Esophagus mucosa (tissue), 1 donor: ENCODE results near the gene CAMSAP1. TPM values are rescaled to one million over a fixed set of nuclear protein-coding genes. Genes with fewer than 3 reads are reported as not detected.
A peak's percentile ranks its signal among the peaks of the same experiment; 100 is the strongest.

Source experiments
- ATAC-seq: fragments of 200-7000 bp; cut with Tn5 transposase; one replicate; pipeline ENCODE4 v1.9.1; 2020
- total RNA-seq: library from RNA; stranded (reverse); gene quantifications from one replicate; pipeline ENCODE4 v1.2.4, GENCODE V29; 2023
- donor health status: DM: yes; HTN: yes; CAD: no.

CAMSAP1 gene
- total RNA-seq, 1 donor from 2014 or later: 52.7 TPM

DNA sequence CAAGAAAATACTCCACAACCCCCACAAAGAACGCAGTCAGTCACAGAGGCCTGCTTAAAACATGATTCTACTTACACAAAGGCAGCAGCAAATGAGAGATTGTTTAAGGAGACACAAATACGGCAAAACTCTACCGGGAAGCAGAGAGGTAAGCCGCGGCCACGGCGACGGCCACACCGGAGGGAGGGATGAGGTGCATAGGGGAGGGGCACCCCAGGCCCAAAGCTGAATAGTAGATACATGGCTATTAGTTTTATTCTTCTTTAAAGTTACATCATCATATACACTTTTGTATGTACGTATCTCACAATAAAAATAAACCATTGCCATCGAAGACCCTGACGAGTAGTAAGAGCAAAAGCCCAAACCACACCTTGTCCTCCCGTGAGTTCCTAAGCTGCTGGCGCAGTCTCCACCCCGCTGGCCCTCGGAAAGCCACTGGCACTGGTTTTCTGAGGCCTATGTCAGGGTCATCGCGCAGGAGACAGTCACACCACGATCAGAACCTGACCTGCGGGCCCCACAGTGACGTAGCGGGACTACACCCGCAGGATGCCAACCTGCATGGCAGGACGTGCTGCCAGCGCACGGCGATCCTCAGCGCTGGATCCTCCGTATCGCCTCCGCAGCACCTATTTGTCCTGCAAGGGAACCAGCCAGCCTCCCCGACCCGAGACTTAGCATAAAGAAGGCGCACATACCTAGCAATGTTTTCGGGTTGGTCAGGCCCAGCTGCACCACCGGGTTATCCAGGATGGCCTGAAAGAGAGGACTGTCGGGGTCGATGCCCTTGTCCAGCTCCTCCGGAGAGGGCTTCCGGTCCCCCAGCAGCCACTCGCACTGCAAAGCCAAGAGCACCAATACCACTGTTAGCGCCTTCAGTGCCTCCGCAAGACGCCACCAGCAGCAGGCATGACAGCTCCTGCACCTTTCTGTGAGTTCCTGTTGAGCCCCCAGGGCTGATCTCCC lies 30.5 kb upstream of the CAMSAP1 start:
- ATAC-seq: no peak

- ATAC-seq: no peak
These were observed 25.8 kb upstream of the CAMSAP1 start for GRCh38 chr9:135933114-135933513.

GRCh38 chr9:135932656-135933055 lies 25.3 kb upstream of the CAMSAP1 start:
- ATAC-seq: no peak

DNA sequence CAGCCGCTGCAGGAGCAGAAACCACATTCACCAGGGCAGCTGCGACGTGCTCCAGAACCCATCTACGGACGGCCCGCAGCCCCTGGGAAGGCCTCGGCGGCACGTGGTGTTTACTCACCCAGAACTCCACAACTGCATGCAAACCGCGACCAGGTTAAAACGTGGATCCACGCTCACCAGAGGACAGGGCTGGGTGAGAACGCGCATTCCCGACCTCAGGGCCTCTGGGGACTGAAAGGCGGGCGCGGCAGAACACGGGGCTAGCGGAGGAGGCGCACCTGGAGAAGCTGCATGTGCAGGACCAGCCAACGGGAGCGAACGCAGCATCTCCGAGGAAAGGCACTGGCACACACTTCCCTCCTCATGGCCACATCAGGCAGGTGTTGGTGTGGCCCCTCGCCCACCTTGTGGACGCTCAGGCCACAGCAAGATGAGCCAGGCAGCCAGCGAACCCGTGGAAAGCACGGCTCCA lies 24.0 kb upstream of the CAMSAP1 start:
- no peak for ATAC-seq

DNA sequence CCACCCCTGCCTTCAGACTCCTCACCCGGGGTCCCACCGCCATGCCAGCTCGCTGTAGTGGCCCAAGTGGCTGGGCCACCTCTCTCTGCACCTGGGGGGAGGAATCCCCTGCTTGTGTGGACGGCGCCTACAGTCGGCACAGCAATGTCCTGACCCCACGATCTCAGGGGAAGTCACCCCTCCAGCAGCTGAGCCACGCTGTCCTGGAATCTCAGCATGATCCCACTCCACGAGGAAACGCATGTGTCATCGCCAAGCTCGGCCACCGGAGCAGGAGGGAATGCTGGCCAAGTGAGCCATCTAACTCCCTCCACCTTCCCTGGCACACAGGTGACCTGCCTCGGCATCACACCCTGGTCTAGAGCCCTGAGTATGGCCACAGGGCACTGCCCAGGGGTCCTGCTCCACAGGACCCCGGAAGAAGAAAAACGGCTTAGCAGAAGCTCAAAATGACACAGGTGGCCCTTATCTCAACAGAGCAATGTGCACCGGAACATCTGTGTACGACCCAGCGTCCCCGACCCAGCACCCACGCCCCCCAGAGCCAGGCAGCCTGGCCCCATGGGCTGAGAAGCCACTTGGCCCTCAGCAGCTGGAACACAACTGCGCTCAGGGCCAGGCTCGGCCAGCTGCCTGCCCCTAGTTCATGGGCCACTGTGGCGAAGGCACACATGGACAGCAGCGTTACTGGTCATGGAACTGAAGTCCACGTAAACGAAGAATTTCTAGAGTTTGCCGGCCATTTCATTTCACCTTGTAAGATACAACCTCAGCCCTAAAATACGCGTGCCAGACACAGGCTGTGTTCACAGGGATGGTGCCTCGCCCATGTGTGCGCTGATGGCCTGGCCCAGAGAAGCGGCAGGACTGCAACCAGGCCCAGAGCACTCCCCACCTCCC lies 23.4 kb upstream of the CAMSAP1 start:
- no peak for ATAC-seq

DNA sequence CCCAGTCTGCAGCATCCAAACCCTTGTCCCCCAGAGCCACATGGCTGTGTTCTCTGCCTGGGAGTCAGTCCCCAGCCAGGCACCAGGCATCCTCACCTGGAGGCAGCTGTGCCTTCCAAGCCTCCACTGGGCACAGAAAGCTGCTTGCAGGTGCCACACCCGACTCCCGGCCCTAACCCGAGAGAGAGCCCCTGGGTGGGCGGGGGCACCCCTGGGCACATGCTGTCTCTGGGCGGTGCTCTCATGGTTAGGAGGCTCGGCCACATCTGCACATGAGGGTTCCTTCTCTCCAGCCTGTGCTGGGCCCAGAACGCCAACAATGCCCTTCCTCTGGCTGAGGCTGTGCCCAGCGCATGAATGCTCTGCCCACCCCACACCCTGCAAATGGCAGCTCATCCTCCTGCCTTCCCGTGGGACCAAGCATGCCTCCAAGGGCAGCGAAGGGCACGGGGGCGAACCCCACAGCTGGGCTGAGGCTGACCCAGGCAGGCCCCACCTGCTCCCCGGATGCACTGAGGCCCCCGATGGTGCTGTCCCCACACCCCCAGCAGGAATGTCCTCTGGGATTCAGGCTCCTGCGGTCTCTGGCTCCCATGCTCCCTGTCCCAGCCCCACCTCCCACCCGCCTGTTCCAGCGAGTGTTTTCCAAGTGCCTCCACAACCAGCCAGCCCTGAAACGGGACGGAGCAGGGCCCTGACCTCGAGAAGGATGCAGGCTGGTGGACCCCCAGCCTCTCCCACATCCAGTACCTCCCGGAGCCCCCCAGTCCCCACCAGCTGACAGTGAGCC lies 22.5 kb upstream of the CAMSAP1 start:
- no peak for ATAC-seq

- no peak for ATAC-seq
These were observed 21.6 kb upstream of the CAMSAP1 start for GRCh38 chr9:135928731-135929655.

- ATAC-seq: no peak
These were observed 20.9 kb upstream of the CAMSAP1 start for GRCh38 chr9:135928074-135928730.

- ATAC-seq: peak; percentile 0
These were observed 20.1 kb upstream of the CAMSAP1 start for GRCh38 chr9:135927195-135928013.

DNA sequence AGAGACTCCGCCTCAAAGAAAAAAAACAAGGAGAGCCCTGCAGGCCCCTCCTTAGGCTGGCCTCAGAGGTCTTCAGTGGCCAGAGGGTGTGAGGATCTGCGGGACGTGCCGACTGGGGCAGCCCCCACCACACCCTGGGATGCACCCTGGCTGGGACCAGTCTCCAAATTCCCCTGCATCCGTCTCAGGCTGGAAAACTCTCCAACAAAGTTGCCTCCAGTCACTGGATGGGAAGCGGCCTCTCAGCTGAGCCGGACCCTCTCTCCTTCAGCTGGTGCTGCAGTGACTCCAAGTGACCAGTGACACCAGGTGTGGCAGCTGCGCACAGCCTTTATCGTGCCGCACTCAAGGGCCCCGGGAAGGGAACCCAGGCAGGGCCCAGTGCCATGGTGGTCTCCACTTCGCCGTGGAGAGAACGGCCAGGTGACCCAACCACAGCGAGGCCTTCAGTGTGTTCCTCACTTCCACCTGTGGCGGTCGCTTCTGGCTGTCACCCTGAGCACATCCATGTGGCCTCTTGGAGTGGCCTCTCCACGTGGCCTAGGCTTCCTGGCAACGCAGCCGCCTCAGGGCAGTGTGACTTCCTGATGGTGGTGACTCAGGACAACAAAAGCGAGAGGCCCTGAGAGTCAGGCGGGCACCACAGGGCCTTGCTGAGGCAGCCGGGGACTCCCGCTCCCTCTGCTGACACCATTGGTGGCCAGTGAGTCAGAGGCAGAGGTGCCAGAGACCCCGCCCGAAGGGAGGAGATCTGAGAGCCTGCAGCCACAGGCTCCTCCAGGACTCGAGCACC lies 19.3 kb upstream of the CAMSAP1 start:
- peak; percentile 94 for ATAC-seq

GRCh38 chr9:135925496-135926133 lies 18.3 kb upstream of the CAMSAP1 start:
- no peak for ATAC-seq

GRCh38 chr9:135924628-135925338 lies 17.4 kb upstream of the CAMSAP1 start:
- no peak for ATAC-seq

GRCh38 chr9:135923508-135923907 lies 16.2 kb upstream of the CAMSAP1 start:
- ATAC-seq: no peak

DNA sequence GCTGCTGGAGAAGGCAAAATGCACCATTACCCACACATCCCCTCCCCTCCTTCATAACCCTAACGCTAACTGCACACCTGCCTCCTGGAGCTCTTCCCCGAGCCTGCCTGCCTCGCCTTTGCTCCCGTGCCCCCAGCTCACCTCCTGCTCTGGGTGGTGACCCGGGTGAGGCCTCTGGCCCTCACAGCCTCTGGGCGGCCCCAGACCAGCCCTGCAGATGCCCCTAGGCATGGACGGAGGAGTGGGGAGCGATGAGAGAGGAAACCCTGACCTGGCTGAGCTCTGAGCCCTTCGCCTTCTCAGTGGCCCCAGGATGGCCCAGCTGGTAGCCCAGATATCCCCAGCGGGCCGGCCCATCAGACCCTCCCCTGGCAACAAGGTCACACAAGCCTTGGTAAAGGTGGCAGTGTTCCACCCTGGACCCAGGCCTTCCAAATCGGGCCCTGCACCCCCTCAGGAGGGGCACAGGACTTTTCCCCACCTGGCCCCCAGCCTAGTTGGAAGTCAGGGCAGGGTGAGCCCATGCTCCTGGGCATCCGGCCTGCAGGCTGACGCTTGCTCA lies 14.5 kb upstream of the CAMSAP1 start:
- peak; percentile 4 for ATAC-seq

DNA sequence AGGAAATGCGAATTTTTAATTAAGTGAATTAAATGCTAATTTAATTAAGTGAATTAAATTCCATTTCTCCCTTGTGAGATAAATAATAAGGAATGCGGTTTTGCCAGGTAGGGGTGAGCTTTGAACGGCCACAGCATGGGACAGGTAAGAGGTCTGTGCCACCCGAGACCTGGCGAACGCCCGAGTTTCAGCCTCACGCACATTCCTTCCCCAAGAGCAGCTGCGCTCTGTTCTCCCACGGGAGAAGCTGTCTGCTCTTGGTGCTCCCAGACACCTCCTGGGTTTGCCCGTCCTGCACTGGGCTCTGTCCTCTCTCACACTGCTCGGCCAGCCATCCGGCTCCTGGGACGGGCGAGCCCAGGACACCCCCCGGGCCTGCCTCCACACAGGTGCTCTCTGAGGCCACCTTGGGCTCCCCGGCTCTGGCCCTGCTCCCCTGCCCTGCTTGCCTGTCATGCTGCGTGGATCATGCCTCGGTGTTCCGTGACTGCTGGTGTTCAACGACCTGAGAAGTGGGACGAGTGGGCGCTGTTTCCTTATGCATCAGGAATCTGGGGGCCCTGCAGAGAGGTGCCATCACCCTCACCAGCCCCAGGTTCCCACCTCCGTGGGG lies 13.7 kb upstream of the CAMSAP1 start:
- ATAC-seq: peak; percentile 32

DNA sequence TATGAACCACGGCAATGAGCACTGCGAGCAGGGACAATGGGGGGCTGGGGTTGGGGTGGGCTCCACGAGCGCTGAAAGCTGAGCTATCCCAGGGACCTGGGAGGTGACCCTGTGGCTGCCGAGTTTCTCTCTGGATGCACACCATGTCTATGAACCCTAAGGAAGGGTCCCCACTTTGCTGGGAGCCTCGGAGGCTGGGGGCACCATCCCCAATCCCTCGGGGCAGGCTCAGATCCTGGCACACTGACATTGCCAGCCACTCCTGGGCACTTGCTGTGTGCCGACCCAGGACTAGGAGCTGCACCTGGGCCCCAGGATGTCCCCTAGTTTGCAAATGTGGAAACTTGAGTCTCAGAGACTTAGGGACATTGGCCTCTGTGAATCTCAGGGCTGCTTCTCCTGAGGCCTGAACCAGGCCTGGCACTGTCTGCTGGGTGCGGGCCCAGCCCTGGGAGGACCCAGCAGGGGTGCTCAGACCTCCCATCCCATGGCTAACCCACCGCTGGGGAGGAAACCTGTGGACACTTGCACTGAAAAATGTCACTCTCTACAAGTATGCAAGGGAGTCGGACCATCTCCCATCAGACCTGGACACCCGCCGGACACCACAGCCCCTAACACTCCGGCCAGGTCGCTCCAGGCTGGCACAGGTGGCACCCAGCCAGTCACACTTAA lies 13.0 kb upstream of the CAMSAP1 start:
- ATAC-seq: no peak
